AG09319 (cell line): ENCODE results near the gene ALAD.

ENCODE experiments used
- DNase-seq: peaks from one replicate; pipeline ENCODE4 v3.0.0-alpha.2; 2010; ENCODE audit warnings: low read depth; ENCODE audit errors: extremely low read depth
- CTCF ChIP-seq: IDR thresholded peaks from 2 replicates; pipeline ENCODE4 v1.5.1; 2011; ENCODE audit warnings: low read depth, mild to moderate bottlenecking, inconsistent platforms, low read length, moderate library complexity

The ALAD gene

GRCh38 chr9:113341712-113342410 lies 59.2 kb downstream of the ALAD start:
- no peak for TF ChIP-seq CTCF
- no peak for DNase-seq

- TF ChIP-seq CTCF: no peak
- peak; percentile 71 for DNase-seq
Observed at GRCh38 chr9:113340011-113340699, 60.9 kb downstream of the ALAD start, which contains the start of gene WDR31. Gene WDR31 (minus strand): TSS chr9:113340275. CDS start chr9:113332022, 8,253 bp downstream.

GRCh38 chr9:113337714-113338113 lies 63.4 kb downstream of the ALAD start:
- no peak for DNase-seq
- no peak for TF ChIP-seq CTCF
